ENCODE results near the gene S100A9. TPM values are rescaled to one million over a fixed set of nuclear protein-coding genes. Genes with fewer than 3 reads are reported as not detected.
"Not testable (repeated sequence)": the region's sequence is repeated elsewhere in the genome, so short reads cannot be mapped to it uniquely, and the experiment has no call there.

Gene S100A9
- total RNA-seq, 1 donor from 2014 or later = 88.6 TPM

GRCh38 chr1:153400244-153400643, 42.6 kb downstream of the S100A9 start:
- TF ChIP-seq, protein P1, sequence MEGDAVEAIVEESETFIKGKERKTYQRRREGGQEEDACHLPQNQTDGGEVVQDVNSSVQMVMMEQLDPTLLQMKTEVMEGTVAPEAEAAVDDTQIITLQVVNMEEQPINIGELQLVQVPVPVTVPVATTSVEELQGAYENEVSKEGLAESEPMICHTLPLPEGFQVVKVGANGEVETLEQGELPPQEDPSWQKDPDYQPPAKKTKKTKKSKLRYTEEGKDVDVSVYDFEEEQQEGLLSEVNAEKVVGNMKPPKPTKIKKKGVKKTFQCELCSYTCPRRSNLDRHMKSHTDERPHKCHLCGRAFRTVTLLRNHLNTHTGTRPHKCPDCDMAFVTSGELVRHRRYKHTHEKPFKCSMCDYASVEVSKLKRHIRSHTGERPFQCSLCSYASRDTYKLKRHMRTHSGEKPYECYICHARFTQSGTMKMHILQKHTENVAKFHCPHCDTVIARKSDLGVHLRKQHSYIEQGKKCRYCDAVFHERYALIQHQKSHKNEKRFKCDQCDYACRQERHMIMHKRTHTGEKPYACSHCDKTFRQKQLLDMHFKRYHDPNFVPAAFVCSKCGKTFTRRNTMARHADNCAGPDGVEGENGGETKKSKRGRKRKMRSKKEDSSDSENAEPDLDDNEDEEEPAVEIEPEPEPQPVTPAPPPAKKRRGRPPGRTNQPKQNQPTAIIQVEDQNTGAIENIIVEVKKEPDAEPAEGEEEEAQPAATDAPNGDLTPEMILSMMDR (conservative IDR thresholded peaks at IDR 0.05; ENCODE audit: low read depth, low read length) = peak; percentile 18
- DNase-seq (ENCODE audit: low read depth) = no peak
- H3K4me3 ChIP-seq (ENCODE audit: low read depth, low read length) = no peak overlapping the region

DNA sequence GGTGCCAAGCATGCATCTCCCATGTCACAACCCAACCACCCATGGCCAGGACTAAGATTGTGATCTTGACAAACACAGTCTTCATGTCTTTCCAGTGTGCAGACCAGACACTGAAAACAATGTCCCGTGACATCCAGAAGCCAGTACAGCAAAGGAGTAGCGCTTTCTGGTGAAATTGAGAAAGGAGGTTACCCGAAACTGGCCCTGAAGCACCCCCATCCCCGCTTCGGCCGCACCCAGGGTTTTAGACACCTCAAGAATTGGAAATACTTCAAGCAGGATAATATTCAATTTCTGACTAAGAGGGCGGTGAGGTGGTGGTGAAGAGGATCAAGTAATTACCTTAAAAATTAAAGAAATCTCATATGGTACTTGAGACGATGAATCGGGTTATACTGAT, 43.8 kb downstream of the S100A9 start:
- TF ChIP-seq, protein P1 (conservative IDR thresholded peaks at IDR 0.05; ENCODE audit: low read depth, low read length) = no peak
- no peak for DNase-seq (ENCODE audit: low read depth)
- no peak overlapping the region for H3K4me3 ChIP-seq (ENCODE audit: low read depth, low read length)

- no peak for DNase-seq (ENCODE audit: low read depth)
- H3K4me3 ChIP-seq (ENCODE audit: low read depth, low read length) = no peak overlapping the region
- TF ChIP-seq, protein P1 (conservative IDR thresholded peaks at IDR 0.05; ENCODE audit: low read depth, low read length) = no peak
Measured at GRCh38 chr1:153402226-153402625, 44.6 kb downstream of the S100A9 start.

DNA sequence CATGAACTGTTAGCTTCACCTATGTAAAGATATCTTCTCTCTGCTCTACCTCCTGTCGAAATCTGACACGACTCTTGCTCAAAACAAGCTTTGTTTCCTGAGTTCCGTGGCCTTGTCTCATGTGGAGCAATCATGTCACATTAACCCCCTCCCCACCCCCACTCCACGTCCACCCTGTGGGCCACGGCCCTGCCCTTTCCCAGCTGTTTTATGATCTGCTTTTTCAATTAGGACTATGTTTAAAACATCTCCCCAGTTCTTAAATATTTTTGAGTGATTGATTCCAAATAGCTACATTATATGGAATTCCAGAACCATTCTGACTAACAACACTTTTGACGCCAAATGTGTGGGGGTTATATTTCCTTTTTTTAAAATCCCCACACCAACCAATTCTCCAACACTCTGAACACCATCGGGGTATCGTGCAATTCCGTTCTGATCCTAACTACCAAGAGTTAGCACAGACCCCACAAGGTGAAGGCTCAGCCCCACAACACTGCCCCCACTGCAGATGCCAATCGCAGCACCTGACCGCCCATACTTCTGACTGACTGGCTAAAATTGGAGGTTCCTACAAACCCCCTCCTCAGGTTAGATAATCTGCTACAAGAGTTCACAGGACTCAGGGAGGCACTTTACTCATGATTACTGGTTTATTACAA, 45.9 kb downstream of the S100A9 start:
- TF ChIP-seq, protein P1 (conservative IDR thresholded peaks at IDR 0.05; ENCODE audit: low read depth, low read length) = no peak
- no peak for DNase-seq (ENCODE audit: low read depth)
- no peak overlapping the region for H3K4me3 ChIP-seq (ENCODE audit: low read depth, low read length)

- DNase-seq (ENCODE audit: low read depth) = no peak
- TF ChIP-seq, protein P1 (conservative IDR thresholded peaks at IDR 0.05; ENCODE audit: low read depth, low read length) = no peak
- H3K4me3 ChIP-seq (ENCODE audit: low read depth, low read length) = no peak overlapping the region
Measured at GRCh38 chr1:153404086-153404635, 46.5 kb downstream of the S100A9 start.

DNA sequence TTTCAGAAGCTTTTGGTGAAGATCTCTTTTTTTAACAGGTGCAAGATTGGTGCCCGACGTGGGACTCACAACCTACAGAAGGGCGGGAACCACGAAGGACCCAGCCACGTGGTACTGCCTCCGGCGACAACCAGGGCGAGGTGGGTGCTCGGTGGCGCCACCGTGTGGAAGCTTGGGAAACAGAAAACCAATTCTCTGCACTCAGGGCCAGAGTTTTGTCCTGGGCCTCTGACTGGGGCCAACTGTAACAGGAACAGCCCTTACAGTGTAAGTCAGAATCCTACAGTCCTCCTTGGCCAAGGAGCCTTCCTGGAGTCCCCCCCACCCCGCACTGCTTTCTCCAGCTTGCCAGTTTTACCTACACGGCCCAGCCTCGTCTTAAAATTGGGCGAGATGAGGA, 47.1 kb downstream of the S100A9 start:
- no peak for DNase-seq (ENCODE audit: low read depth)
- TF ChIP-seq, protein P1 (conservative IDR thresholded peaks at IDR 0.05; ENCODE audit: low read depth, low read length) = peak; percentile 64

GRCh38 chr1:153405825-153406599, 48.4 kb downstream of the S100A9 start:
- DNase-seq (ENCODE audit: low read depth); H3K4me3 ChIP-seq (ENCODE audit: low read depth, low read length): not testable (repeated sequence)

More for the DNA sequence above, 47.1 kb downstream of the S100A9 start:
- H3K4me3 ChIP-seq (ENCODE audit: low read depth, low read length) = no peak overlapping the region

- H3K4me3 ChIP-seq (ENCODE audit: low read depth, low read length); DNase-seq (ENCODE audit: low read depth): not testable (repeated sequence)
Measured at GRCh38 chr1:153407274-153407673, 49.6 kb downstream of the S100A9 start.

All from epithelial cell of proximal tubule (primary cell).